GM23338 (cell line): ENCODE measurements around the gene CASKIN2. TPM values are rescaled to one million over a fixed set of nuclear protein-coding genes. Genes with fewer than 3 reads are reported as not detected.
A peak's percentile ranks its signal among the peaks of the same experiment; 100 is the strongest.

Experiments used
- ATAC-seq: fragments of 200-7000 bp; cut with Tn5 transposase; 3 replicates; pipeline ENCODE4 v1.9.1; 2020
- DNase-seq: peaks from one replicate; pipeline ENCODE4 v3.0.0-alpha.2; 2015; ENCODE audit warnings: low spot score
- H2AFZ ChIP-seq: fragments of 200-600 bp; sonication (generic); 2 replicates; pipeline ENCODE4 v1.8.0; 2016; ENCODE audit warnings: antibody characterized with exemption, mild to moderate bottlenecking, moderate library complexity
- H3F3A ChIP-seq: fragments of 200-600 bp; sonication (generic); replicated peaks from 2 replicates; pipeline ENCODE4 v1.8.0; 2017; ENCODE audit warnings: antibody characterized with exemption, mixed run types, low read depth
- H3K27ac ChIP-seq: fragments of 200-600 bp; sonication (generic); 2 replicates; pipeline ENCODE4 v1.6.1; 2016; ENCODE audit warnings: low read depth
- H3K27me3 ChIP-seq: fragments of 200-600 bp; sonication (generic); 2 replicates; pipeline ENCODE4 v1.8.0; 2016; ENCODE audit warnings: mild to moderate bottlenecking, mixed run types, moderate library complexity; ENCODE audit not compliant: insufficient read depth
- H3K36me3 ChIP-seq: fragments of 200-600 bp; sonication (generic); 2 replicates; pipeline ENCODE4 v1.8.0; 2016; ENCODE audit warnings: mild to moderate bottlenecking; ENCODE audit not compliant: insufficient read depth
- H3K4me1 ChIP-seq: fragments of 200-600 bp; sonication (generic); 2 replicates; pipeline ENCODE4 v1.8.0; 2016; ENCODE audit warnings: mild to moderate bottlenecking, moderate library complexity; ENCODE audit not compliant: insufficient read depth
- H3K4me2 ChIP-seq: fragments of 200-600 bp; sonication (generic); 2 replicates; pipeline ENCODE4 v1.7.1; 2017; ENCODE audit warnings: mixed run types
- H3K4me3 ChIP-seq: fragments of 200-600 bp; sonication (generic); 2 replicates; pipeline ENCODE4 v1.6.1; 2016; ENCODE audit warnings: mixed run types
- H3K79me2 ChIP-seq: fragments of 200-600 bp; sonication (generic); replicated peaks from 2 replicates; pipeline ENCODE4 v1.8.0; 2017; ENCODE audit warnings: mild to moderate bottlenecking; ENCODE audit not compliant: insufficient read depth
- H3K9me2 ChIP-seq: fragments of 200-600 bp; sonication (generic); 2 replicates; pipeline ENCODE4 v1.8.0; 2017; ENCODE audit not compliant: insufficient read depth
- H4K20me1 ChIP-seq: fragments of 200-600 bp; sonication (generic); replicated peaks from 2 replicates; pipeline ENCODE4 v1.8.0; 2017; ENCODE audit warnings: mild to moderate bottlenecking; ENCODE audit not compliant: insufficient read depth
- H3K27ac Mint-ChIP-seq: 2 replicates; pipeline ENCODE4 v1.8.0; 2020; ENCODE audit warnings: inconsistent platforms, mild to moderate bottlenecking, moderate library complexity, mixed read lengths
- H3K27me3 Mint-ChIP-seq: 3 replicates; pipeline ENCODE4 v1.8.0; 2022; ENCODE audit warnings: low read depth, mild to moderate bottlenecking, moderate library complexity, mixed read lengths, inconsistent platforms; ENCODE audit not compliant: insufficient read depth, poor library complexity
- H3K36me3 Mint-ChIP-seq: 3 replicates; pipeline ENCODE4 v1.8.0; 2021; ENCODE audit warnings: low read depth, mild to moderate bottlenecking, inconsistent platforms, moderate library complexity, mixed read lengths
- H3K4me1 Mint-ChIP-seq: 3 replicates; pipeline ENCODE4 v1.8.0; 2020; ENCODE audit warnings: mild to moderate bottlenecking, inconsistent platforms, mixed read lengths
- H3K4me3 Mint-ChIP-seq: 3 replicates; pipeline ENCODE4 v1.8.0; 2021; ENCODE audit warnings: moderate library complexity, mild to moderate bottlenecking, inconsistent platforms, mixed read lengths
- H3K9me3 Mint-ChIP-seq: 3 replicates; pipeline ENCODE4 v1.8.0; 2020; ENCODE audit warnings: moderate library complexity, mild to moderate bottlenecking, inconsistent platforms, mixed read lengths
- CREB1 ChIP-seq: fragments of 250-450 bp; sonication (Bioruptor Pico); IDR thresholded peaks from 2 replicates; pipeline ENCODE4 v1.5.0; 2020; ENCODE audit warnings: low read depth, mild to moderate bottlenecking, moderate library complexity
- ETS1 ChIP-seq: IDR thresholded peaks from 2 replicates; pipeline ENCODE4 v1.6.1; 2016; ENCODE audit warnings: antibody characterized with exemption
- POLR2AphosphoS5 ChIP-seq: IDR thresholded peaks from 2 replicates; pipeline ENCODE4 v1.6.1; 2016; ENCODE audit warnings: antibody characterized with exemption, low read depth
- REST ChIP-seq: IDR thresholded peaks from one replicate; pipeline ENCODE4 v1.6.1; 2018; ENCODE audit warnings: antibody characterized with exemption; ENCODE audit not compliant: unreplicated experiment
- ZNF114 ChIP-seq: fragments of 250-450 bp; sonication (Bioruptor Pico); IDR thresholded peaks from 2 replicates; pipeline ENCODE4 v1.5.0; 2020; ENCODE audit warnings: mild to moderate bottlenecking, moderate library complexity
- polyA plus RNA-seq: library from polyadenylated mRNA; unstranded; fragments of >200 nt; fragmentation: Nextera tagmentation; extraction: Ambion mirVana; gene quantifications from 2 replicates; pipeline ENCODE4 v1.2.1, GENCODE V29; 2016
- total RNA-seq: library from RNA; depleted of rRNA; stranded (reverse); fragments of >200 nt; shearing (Covaris generic); gene quantifications from 2 replicates; pipeline ENCODE4 v1.2.3, GENCODE V29; 2014
- TF ChIP-seq, protein P1 (sequence below), 2 experiments: fragments of 200-600 bp in 1 of 2; sonication (generic) in 1 of 2; conservative IDR thresholded peaks; 2 replicates each; pipeline versions ENCODE4 v1.5.1 to v1.6.1; 2016 to 2017; ENCODE audit warnings: antibody characterized with exemption in 2 of 2, low read depth in 2 of 2, mild to moderate bottlenecking in 2 of 2, moderate library complexity in 1 of 2

The CASKIN2 gene
- total and polyA plus RNA-seq, 2 experiments from 2014 or later, result 4.9 to 21.5 TPM

- no peak for TF ChIP-seq REST
- TF ChIP-seq, protein P1, sequence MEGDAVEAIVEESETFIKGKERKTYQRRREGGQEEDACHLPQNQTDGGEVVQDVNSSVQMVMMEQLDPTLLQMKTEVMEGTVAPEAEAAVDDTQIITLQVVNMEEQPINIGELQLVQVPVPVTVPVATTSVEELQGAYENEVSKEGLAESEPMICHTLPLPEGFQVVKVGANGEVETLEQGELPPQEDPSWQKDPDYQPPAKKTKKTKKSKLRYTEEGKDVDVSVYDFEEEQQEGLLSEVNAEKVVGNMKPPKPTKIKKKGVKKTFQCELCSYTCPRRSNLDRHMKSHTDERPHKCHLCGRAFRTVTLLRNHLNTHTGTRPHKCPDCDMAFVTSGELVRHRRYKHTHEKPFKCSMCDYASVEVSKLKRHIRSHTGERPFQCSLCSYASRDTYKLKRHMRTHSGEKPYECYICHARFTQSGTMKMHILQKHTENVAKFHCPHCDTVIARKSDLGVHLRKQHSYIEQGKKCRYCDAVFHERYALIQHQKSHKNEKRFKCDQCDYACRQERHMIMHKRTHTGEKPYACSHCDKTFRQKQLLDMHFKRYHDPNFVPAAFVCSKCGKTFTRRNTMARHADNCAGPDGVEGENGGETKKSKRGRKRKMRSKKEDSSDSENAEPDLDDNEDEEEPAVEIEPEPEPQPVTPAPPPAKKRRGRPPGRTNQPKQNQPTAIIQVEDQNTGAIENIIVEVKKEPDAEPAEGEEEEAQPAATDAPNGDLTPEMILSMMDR (conservative IDR thresholded peaks at IDR 0.05; ENCODE audit: low read depth in 2 of 2), result no peak
- TF ChIP-seq ETS1, result no peak
- TF ChIP-seq POLR2AphosphoS5, result no peak
- no peak for TF ChIP-seq CREB1 (CRISPR knock-in tag)
These were observed 2.9 kb upstream of the CASKIN2 start (continued) for GRCh38 chr17:75518201-75518600.

DNA sequence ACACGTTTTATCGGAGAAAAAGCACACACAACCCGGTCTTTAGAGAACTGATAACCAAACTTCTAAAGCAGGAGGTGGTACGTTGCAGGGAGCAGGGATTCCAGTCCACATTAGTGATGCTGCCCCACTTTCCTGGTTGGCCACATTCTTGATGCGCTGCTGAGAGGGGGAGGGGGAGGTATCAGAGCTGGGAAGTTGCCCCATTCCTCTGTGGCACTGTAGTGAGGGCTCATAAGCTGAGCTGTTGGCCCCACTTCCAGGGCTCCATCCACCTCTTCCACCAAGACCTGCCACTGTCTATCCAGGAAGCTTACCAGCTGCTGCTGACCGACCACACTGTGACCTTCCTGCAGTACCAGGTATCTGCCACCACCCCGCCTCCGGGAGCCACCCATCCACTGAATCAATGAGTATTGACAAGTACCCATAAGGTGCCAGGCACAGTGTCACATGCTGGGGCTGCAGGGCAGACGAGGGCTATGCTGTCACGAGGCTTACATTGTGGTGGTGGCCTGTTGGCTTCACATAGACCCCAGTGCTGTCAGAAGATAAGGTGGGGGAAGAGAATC is 2.0 kb upstream of the CASKIN2 start:
- Histone ChIP-seq H3K79me2 (peaks cover 29% of the 10 kb centered on the region), H3K36me3 (peaks cover 18% of the 10 kb centered on the region), H3F3A (no peaks in the 10 kb centered on the region), H3K4me3 (peak overlapping the region; percentile 98), H3K9me2 (no peaks in the 10 kb centered on the region), H3K27me3 (no peaks in the 10 kb centered on the region), H3K27ac (no peak overlapping the region), H2AFZ (no peak overlapping the region), H4K20me1 (peaks cover 12% of the 10 kb centered on the region), H3K4me2 (peak overlapping the region; percentile 97), H3K4me1 (peaks cover 7% of the 10 kb centered on the region; the same call in 1 of the 2 replicates)
- Mint-ChIP-seq H3K27ac (no peak overlapping the region), H3K27me3 (peaks cover 16% of the 10 kb centered on the region), H3K4me3 (peak overlapping the region; percentile 92), H3K4me1 (peaks cover 27% of the 10 kb centered on the region), H3K9me3 (no peaks in the 10 kb centered on the region; the same call in 2 of the 3 replicates), H3K36me3 (peaks cover 40% of the 10 kb centered on the region)
- peak; percentile 2 for ATAC-seq
- peak; percentile 59 for DNase-seq
- TF ChIP-seq, protein P1 (conservative IDR thresholded peaks at IDR 0.05; ENCODE audit: low read depth in 2 of 2), result 0 out of 4 replicates have a peak, but pooled peaks of 1 of the 2 experiments have one; percentile 21
- TF ChIP-seq ZNF114 (CRISPR knock-in tag), result no peak
